Uterus (tissue), 4 donors: Measurements from ENCODE around the gene SEC11A. TPM values are rescaled to one million over a fixed set of nuclear protein-coding genes. Genes with fewer than 3 reads are reported as not detected.
"Not testable (repeated sequence)": the region's sequence is repeated elsewhere in the genome, so short reads cannot be mapped to it uniquely, and the experiment has no call there.

ENCODE experiments used
- DNase-seq, 2 donors: peaks; one replicate each; pipeline ENCODE4 v3.0.0-alpha.2; 2019 to 2020
- H3K27ac ChIP-seq, 2 donors: fragments of 200-600 bp; sonication (generic); 1 replicate in 1 of 2; 2 replicates in 1 of 2; pipeline ENCODE4 v1.5.1; 2016 to 2018
- H3K27me3 ChIP-seq, 2 donors: fragments of 200-600 bp; sonication (generic); one replicate each; pipeline ENCODE4 v1.5.1; 2018 to 2019; ENCODE audit warnings: control low read depth in 1 of 2
- H3K36me3 ChIP-seq, 2 donors: fragments of 200-600 bp; sonication (generic); one replicate each; pipeline ENCODE4 v1.5.1; 2019; ENCODE audit warnings: control low read depth in 1 of 2
- H3K4me1 ChIP-seq, 2 donors: fragments of 200-600 bp; sonication (generic); one replicate each; pipeline ENCODE4 v1.5.1; 2018 to 2019; ENCODE audit warnings: control low read depth in 1 of 2
- H3K4me3 ChIP-seq, 2 donors: fragments of 200-600 bp; sonication (generic); 1 replicate in 1 of 2; 2 replicates in 1 of 2; pipeline ENCODE4 v1.5.1; 2018 to 2019; ENCODE audit warnings: mild to moderate bottlenecking in 1 of 2
- H3K9me3 ChIP-seq, 2 donors: fragments of 200-600 bp; sonication (generic); one replicate each; pipeline ENCODE4 v1.5.1; 2019; ENCODE audit warnings: control low read depth in 1 of 2
- CTCF ChIP-seq, 4 experiments: fragments of 200-600 bp in 2 of 4; fragments of 450-650 bp in 2 of 4; sonication (generic) in 2 of 4; IDR thresholded peaks; one replicate each; pipeline ENCODE4 v1.5.1; 2016 to 2019; ENCODE audit warnings: antibody characterized with exemption in 4 of 4, mild to moderate bottlenecking in 2 of 4, moderate library complexity in 1 of 4
- POLR2A ChIP-seq, 2 donors: fragments of 450-650 bp; IDR thresholded peaks; one replicate each; pipeline ENCODE4 v1.6.1; 2016; ENCODE audit warnings: antibody characterized with exemption in 2 of 2, mild to moderate bottlenecking in 1 of 2, moderate library complexity in 1 of 2
- intact Hi-C: fragments of 100-400 bp; cut with DNase I; formaldehyde crosslinking; loops from one replicate; pipeline ENCODE4 v1.15.1; 2023; ENCODE audit warnings: low total_unique reads
- total RNA-seq, 4 donors: library from RNA; depleted of rRNA in 3 of 4; stranded (reverse); fragments of >200 nt in 3 of 4; gene quantifications; one replicate each; pipeline versions ENCODE4 v1.1.0 to v1.2.4, GENCODE V29; 2014 to 2023
- donor health status: DM: yes; HTN: yes; CAD: no.

SEC11A gene
- total RNA-seq, 4 donors from 2014 or later, result 117 to 261 (median 204) TPM

- no peaks in the 10 kb centered on the region for H3K36me3 ChIP-seq
- DNase-seq, result no peak
- H3K9me3 ChIP-seq, result no peaks in the 10 kb centered on the region
- no peak overlapping the region for H3K4me3 ChIP-seq
- H3K4me1 ChIP-seq, result no peaks in the 10 kb centered on the region
- no peak for TF ChIP-seq CTCF (IDR thresholded peaks at IDR 0.05)
- no peak overlapping the region for H3K27ac ChIP-seq
- H3K27me3 ChIP-seq, result no peaks in the 10 kb centered on the region
- intact Hi-C loops, result no loop called here
Observed at GRCh38 chr15:84645496-84645895, 70.4 kb downstream of the SEC11A start.

DNA sequence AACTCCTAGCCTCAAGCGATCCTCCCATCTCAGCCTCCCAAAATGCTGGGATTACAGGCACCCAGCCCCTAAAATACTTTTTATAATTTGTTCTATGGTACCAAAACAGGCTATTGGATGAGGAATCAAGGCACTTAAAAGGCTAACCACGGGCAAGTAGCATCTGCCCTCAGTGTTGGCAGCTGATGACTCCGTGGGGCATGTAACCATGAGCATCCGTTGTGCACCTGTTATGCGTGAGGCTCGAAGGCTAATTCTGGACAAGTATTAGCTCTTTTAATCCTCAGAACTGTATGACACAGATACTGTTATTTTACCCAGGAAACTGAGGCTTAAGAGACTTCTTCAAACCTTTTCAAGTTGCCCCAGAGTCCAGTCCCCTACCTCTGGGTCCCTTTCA, 72.1 kb downstream of the SEC11A start:
- Histone ChIP-seq H3K4me3 (no peak overlapping the region), H3K27me3 (no peaks in the 10 kb centered on the region), H3K4me1 (no peaks in the 10 kb centered on the region), H3K27ac (no peak overlapping the region), H3K9me3 (no peaks in the 10 kb centered on the region), H3K36me3 (no peaks in the 10 kb centered on the region)
- intact Hi-C loops, result no loop called here
- DNase-seq, result no peak
- TF ChIP-seq POLR2A (IDR thresholded peaks at IDR 0.05), result no peak

DNA sequence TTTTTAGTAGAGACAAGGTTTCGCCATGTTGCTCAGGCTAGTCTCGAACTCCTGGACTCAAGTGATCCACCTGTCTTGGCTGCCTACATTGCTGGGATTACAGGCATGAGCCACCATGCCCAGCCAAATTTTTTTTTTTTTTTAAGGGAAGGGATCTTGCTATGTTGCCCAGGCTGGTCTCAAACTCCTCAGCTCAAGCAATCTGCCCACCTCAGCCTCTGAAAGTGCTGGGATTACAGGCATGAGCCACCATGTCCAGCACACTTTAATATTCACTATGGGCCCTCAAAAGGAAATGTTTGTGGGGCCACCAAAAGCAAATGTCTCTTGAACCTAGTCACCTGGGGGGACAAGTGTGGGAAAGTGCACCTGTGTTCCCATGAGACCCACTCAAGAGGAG, 73.3 kb downstream of the SEC11A start:
- H3K4me1 ChIP-seq, DNase-seq, intact Hi-C loops, H3K4me3 ChIP-seq, H3K36me3 ChIP-seq, H3K27me3 ChIP-seq, H3K9me3 ChIP-seq, H3K27ac ChIP-seq: not testable (repeated sequence)

DNA sequence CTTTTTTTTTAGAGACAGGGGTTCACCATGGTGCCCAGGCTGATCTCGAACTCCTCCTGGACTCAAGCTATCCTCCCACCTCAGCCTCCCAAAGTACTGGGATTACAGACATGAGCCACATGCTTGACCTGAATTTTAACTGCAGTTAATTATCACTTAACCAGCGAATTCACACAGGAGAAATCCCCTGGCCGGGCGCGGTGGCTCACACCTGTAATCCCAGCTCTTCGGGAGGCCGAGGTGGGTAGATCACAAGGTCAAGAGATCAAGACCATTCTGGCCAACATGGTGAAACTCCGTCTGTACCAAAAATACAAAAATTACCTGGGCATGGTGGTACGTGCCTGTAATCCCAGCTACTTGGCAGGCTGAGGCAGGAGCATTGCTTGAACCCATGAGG, 74.1 kb downstream of the SEC11A start:
- H3K36me3 ChIP-seq, intact Hi-C loops: not testable (repeated sequence)

DNA sequence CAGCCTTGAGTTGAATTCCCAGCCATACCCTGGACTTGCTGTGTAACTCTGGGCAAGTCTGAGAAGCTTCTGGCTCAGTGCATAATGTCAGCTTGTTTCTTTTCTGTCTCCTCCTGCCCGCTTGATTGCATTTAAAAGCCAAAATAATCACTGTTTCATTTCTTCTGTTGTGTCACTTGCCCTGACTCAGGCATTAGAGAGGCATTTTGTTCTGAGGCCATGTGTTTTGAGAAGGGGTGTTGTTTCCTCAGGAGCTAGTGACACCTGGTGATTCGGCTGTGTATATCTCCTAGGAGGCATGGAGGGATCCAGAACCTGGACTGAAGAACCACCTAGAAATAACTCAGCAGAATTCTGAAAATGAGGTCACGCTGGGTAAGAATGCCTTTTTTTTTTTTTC, 77.8 kb downstream of the SEC11A start:
- Histone ChIP-seq H3K4me3 (no peak overlapping the region), H3K27ac (no peak overlapping the region), H3K9me3 (no peaks in the 10 kb centered on the region), H3K27me3 (no peaks in the 10 kb centered on the region), H3K4me1 (no peaks in the 10 kb centered on the region), H3K36me3 (no peaks in the 10 kb centered on the region)
- intact Hi-C loops, result no loop called here
- TF ChIP-seq POLR2A (IDR thresholded peaks at IDR 0.05) (no peak), CTCF (IDR thresholded peaks at IDR 0.05) (no peak)
- no peak for DNase-seq

More for the DNA sequence above, 74.1 kb downstream of the SEC11A start:
- not testable (repeated sequence) for H3K4me1 ChIP-seq, H3K9me3 ChIP-seq, H3K4me3 ChIP-seq, H3K27me3 ChIP-seq, DNase-seq, H3K27ac ChIP-seq

DNA sequence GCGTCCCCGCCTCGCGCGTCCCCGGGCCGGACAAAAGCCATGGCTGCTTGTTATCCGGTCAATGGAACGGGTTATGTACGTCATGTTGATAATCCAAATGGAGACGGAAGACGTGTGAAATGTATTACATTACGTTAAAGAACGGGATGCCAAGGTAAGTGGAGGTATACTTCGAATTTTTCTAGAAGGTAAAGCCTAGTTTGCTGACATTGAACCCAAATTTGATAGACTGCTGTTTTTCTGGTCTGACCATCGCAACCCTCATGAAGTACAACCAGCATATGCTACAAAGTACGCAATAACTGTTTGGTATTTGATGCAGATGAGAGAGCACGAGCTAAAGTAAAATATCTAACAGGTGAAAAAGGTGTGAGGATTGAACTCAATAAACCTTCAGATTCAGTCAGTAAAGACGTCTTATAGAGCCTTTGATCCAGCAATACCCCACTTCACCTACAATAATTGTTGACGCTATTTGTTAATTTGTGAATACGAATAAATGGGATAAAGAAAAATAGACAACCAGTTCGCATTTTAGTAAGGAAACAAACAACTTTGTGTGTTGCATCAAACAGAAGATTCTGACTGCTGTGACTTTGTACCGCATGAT, 81.6 kb downstream of the SEC11A start:
- Histone ChIP-seq H3K27ac (peak overlapping the region; percentile 95), H3K4me1 (peaks cover 0 to 7% of the 10 kb centered on the region in 2 donors)
- intact Hi-C loops, result no loop called here

More for the DNA sequence above, 81.6 kb downstream of the SEC11A start:
- Histone ChIP-seq H3K4me3 (peak overlapping the region; percentile 47 to 57), H3K9me3 (no peaks in the 10 kb centered on the region), H3K36me3 (no peaks in the 10 kb centered on the region), H3K27me3 (no peaks in the 10 kb centered on the region)
- no peak for DNase-seq
- no peak for TF ChIP-seq CTCF (IDR thresholded peaks at IDR 0.05)
- TF ChIP-seq POLR2A (IDR thresholded peaks at IDR 0.05), result no peak
